HG03520 (cell line): Measurements from ENCODE around the gene RELN.

Source experiments
- ATAC-seq: cut with Tn5 transposase; IDR thresholded peaks from one replicate; pipeline ENCODE4 v1.9.1; 2021; ENCODE audit warnings: mild to moderate bottlenecking, moderate library complexity; ENCODE audit not compliant: unreplicated experiment

RELN gene

GRCh38 chr7:103690242-103690974 is 299.1 kb downstream of the RELN start:
- no peak for ATAC-seq

- no peak for ATAC-seq
Measured at GRCh38 chr7:103689255-103689654, 300.2 kb downstream of the RELN start.

GRCh38 chr7:103687951-103688350 is 301.5 kb downstream of the RELN start:
- no peak for ATAC-seq

- no peak for ATAC-seq
Measured at GRCh38 chr7:103687272-103687671, 302.2 kb downstream of the RELN start.

GRCh38 chr7:103686763-103687162 is 302.7 kb downstream of the RELN start:
- ATAC-seq: no peak

GRCh38 chr7:103686064-103686463 is 303.4 kb downstream of the RELN start:
- no peak for ATAC-seq

- no peak for ATAC-seq
Measured at GRCh38 chr7:103685646-103686045, 303.8 kb downstream of the RELN start.

- ATAC-seq: no peak
Measured at GRCh38 chr7:103683348-103683747, 306.1 kb downstream of the RELN start.

- ATAC-seq: no peak
Measured at GRCh38 chr7:103680161-103681144, 309.0 kb downstream of the RELN start.

GRCh38 chr7:103679151-103680132 is 310.0 kb downstream of the RELN start:
- ATAC-seq: no peak

- no peak for ATAC-seq
Measured at GRCh38 chr7:103668279-103668941, 321.0 kb downstream of the RELN start.

- ATAC-seq: no peak
Measured at GRCh38 chr7:103666326-103666725, 323.1 kb downstream of the RELN start.

- ATAC-seq: no peak
Measured at GRCh38 chr7:103664577-103664976, 324.9 kb downstream of the RELN start.

- ATAC-seq: no peak
Measured at GRCh38 chr7:103660455-103661371, 328.7 kb downstream of the RELN start.

- no peak for ATAC-seq
Measured at GRCh38 chr7:103658055-103659005, 331.1 kb downstream of the RELN start.

GRCh38 chr7:103657474-103657894 is 332.0 kb downstream of the RELN start:
- no peak for ATAC-seq

GRCh38 chr7:103656221-103656620 is 333.2 kb downstream of the RELN start:
- no peak for ATAC-seq
